ENCODE results near the gene ANKRD18B.
"Not testable (repeated sequence)": the region's sequence is repeated elsewhere in the genome, so short reads cannot be mapped to it uniquely, and the experiment has no call there.

ANKRD18B gene

DNA sequence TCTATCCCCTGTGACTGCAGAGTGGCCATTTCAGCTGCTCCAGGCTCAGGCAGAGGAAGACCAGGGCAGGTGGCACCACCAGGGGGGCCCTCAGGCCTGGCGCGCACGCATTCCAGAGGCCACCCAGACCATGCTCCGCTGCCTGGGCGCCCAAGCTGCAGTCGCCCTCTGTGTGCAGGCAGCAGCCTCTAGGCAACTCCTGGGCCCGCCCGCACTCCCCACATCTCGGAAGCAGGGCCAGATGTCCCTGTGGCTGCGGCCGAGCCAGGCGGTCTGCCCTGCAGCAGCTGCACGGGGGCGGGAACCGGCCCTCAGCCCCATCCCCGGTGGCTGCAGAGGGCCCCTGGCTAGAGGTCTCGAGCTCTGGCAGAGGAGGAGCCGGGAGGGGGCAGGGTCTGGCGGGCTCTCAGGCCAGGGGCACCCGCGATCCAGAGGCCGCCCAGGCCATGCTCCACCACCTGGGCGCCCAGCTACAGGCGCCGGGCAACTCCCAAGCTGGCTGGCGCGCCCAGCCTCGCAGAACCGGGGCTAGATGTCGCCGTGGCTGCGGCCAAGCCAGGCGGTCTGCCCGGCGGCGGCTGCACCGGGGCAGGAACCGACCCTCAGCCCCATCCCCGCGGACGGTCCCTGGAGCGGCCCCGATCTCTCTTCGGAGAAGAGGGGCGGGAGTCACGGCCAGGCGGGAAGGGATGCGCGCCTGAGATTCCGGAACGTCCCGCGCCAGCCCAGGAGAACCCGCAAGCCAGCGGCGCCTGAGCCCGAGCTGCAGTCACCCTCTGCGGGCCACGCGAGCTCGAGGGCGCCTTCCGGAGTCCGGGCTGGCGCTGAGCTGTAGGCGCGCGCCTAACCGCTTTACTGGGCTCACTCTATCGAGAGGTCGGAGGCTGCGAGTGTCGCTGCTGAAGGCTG, at the start of gene ANKRD18B:
Gene ANKRD18B, plus strand, starts transcription at position 855 of the 909 bp plus-strand sequence. CDS start 239 bp downstream, outside the sequence.
- DNase-seq: peak; percentile 95

DNA sequence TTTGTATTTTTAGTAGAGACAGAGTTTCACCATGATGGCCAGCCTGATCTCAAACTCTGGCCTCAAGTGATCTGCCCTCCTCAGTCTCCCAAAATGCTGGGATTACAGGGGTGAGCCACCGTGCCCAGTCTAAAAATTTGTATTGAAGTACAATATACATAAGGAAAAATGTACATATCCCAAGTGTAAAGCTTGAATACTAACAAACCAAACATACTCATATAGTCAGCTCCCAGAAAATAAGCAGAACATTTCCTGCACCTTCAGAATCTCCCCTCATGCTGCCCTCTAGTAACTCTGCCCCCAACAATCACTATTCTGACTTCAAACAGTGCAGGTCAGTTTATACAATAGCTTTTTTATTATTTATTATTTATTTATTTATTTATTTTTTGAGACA, 48.7 kb upstream of the ANKRD18B start:
- DNase-seq: no peak

DNA sequence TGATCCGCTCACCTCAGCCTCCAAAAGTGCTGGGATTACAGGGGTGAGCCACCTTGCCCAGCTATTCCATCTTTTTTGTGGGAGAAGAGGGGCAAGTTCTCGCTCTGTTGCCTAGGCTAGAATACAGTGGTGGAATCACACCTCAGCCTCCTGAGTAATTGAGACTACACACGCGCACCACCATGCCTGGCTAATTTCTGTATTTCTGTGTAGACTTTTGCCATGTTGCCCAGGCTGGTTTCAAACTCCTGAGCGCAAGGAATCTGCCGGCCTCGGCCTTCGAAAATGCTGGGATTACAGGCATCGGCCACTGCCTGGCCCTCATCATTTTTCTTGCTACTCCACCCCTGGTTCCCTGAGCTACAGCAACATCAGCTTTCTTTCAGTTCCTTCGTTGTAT, 47.5 kb upstream of the ANKRD18B start:
- DNase-seq: no peak

DNA sequence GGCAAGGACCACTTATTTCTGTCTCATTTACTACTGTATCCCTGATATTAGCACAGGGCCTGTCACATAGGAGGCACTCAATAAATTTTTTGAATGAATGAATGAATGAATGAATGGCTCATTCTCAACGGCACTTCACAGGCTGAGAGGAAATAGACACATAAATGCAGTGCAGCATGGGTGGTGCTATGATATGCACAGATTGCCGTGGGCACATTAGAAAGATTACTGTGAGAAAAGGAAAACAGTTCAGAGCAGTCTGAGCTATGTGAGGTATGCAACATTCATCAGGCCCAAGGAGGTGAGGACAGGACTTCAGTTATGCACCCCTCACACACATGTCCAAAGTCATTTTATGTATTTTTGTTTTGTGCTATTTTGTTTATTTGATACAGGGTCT, 43.9 kb upstream of the ANKRD18B start:
- no peak for DNase-seq

DNA sequence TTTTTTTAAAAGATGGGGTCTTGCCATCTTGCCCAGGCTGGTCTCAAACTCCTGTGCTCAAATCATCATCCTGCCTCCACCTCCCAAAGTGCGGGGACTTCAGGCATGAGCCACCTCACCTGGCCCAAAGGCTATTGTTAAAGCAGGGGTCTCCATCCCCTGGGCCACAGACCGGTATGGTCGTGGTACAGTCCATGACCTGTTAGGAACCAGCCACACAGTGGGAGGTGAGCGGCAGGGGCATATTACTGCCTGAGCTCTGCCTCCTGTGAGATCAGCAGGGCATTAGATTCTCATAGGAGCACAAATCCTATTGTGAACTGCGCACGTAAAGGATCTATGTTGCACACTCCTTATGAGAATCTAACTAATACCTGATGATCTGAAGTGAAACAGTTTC, 43.1 kb upstream of the ANKRD18B start:
- no peak for DNase-seq

DNA sequence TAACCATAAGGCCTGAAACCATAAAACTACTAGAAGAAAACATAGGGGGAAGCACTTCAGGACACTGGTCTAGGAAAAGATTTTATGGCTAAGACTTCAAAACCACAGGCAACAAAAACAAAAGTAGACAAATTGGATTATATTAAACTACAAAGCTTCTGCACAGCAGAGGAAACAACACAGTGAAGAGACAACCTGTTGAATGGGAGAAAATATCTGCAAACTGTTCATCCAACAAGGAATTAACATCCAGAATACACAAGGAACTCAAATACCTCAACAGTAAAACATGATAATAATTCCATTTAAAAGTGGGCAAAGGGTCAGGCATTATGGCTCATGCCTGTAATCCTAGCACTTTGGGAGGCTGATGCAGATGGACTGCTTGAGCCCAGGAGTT, 38.7 kb upstream of the ANKRD18B start:
- not testable (repeated sequence) for DNase-seq

DNA sequence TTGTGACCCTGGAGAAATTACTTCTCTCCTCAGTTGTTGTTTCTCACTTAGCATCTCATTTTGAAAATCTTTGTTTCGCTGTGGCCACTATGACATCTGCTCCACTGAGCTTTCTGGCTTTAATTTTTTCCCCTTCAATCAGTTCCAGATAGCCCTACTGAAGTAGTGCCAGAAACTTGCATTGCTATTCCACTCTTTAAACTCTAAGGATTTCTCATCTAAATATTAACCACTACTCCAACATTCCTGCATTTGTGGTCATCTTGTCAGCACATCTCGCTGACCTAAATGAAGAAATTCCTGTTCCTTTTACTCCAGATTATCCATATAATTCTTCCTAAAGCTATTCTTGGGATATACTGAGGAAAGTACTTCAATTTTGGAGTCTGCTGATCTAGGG, 35.0 kb upstream of the ANKRD18B start:
- no peak for DNase-seq

DNA sequence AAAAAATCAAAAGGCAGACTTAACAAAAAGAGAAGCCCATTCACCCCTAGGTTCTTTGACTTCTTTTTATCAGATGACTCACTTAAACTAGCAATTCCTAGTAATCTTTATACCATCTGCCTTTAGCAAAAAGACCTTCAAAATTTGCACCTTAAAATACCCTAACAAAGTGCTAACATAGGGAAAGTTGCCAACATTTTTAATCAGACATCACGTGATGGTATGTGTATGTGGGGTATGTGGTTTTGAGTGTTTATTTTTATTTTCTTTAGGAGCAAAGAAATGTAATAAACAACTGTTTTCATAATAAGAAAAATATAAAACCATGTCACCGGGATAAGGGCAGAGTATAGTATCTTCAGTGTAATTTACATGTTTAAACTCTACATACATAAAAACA, 30.2 kb upstream of the ANKRD18B start:
- not testable (repeated sequence) for DNase-seq

DNA sequence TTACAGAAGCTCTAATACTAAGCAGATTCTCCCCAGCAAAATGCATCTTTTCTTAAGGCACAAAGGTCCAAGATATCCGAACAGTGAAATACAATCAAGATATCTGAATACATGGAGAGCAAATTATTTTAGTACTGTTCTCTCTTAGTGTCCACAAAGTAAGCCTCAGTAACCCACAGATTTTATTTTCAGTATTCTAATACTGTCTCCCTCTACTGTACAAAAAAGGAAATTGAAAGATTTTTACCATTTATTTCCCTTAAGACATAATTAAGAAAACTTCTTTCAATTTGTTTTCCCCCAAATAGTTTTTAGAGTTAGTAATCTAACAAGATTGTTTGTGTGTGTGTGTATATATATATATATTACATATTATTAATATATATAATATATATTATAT, 25.7 kb upstream of the ANKRD18B start:
- DNase-seq: no peak

DNA sequence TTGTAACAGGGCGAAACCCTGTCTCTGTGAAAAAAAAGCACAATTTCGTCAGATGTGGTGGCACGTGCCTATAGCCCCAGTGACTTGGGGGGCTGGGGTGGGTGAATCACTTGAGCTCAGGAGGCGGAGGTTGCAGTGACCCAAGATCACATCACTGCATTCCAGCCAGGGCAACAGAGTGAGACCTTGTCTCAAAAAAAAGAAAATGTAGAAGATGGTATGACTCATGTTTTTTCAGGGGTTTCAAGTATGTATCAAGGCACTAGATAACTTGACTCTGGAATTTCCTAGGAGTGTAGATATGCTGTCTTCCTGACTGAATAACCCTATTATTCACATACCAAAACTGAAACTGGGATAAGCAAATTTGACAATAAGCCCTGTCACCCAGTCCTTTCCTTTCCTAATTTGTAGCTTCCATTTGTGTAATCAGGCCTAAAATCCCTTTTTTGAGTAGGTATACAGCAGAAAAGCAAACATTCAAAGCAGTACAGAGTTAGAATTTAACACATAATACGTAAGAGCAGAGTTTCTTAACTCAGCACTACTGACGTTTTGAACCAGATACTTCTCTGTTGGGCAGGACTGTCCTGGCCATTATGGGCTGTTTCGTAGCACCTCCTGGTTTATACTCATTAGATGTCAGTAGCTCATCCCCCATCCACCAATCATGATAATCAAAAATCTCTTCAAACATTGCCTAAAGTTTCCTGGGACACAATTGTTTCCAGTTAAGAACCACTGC, 17.3 kb upstream of the ANKRD18B start:
- DNase-seq: peak; percentile 86

DNA sequence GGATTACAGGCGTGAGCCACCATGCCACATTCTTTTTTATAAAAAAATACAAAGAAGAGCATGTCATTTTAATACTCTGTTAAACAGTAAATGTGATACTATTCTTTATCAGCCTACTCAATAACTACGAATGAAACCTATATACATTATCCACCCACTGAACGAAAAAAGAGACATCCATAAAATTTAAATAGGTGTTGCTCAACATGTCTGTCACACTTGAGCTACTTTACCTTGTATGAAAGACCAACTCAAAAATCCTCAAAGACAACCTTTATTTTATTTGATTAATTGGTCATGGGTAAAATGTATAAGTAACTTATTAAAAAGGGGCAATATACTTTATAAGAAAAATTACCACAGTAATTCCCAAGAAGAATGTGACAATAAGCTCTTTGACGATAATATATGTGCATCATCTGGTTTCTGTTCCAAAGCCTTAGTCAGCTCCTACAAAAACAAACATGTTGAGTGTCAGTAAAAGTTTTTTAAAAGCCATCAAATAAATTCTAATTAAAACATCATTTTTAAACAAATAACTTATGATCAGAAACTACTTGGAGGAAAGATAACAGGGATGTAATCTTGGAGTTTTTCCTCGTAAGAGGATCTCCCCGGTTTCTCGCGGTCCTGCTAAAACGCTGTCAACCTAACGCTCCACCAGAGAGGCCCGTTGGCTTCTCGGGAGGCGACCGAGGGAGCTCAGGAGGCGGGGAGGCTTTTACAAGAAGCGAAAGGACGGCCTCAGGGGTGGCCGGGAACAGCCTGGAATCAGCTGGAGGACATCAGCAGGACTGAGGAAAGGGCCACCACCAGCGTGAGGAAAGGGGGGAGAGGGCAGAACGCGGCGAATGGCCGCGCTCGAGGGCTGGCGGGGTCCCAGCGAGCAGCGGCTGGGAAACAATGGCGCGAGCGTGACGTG, 13.5 kb upstream of the ANKRD18B start:
- DNase-seq: peak; percentile 85

DNA sequence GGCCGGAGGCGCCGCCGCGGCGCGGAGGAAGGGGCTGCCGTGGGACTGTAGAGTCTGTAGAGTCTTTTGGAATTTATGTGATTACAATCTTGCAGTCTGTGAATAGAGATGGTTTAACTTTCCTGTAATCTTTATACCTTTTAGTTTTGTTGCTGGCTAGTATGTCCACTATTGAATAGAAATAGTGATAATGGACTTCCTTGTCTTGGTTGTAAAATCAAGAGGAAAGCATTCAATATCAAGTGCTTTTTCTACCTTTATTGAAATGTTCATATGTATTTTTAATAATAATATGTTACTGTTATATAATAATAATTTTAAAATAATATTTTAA, 12.9 kb upstream of the ANKRD18B start:
- DNase-seq: not testable (repeated sequence)

DNA sequence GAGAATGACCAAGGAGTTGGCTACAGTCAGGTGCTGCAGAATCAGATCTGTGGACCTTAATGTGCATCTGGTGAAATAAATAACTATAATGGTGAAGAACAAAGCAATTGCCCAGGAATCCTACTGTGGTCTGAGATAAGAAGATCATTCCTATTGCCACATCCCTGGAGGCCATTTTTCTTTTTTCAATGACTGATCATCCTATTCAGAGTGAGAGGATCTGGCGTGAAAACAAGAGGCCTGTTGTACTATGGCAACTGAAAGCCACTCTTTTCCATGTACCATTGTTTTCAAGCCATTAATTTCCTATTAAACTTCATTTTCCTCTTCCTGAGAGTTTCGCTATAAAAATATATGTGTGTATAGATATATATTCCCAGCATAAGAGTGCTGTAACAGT, 11.5 kb upstream of the ANKRD18B start:
- DNase-seq: not testable (repeated sequence)

DNA sequence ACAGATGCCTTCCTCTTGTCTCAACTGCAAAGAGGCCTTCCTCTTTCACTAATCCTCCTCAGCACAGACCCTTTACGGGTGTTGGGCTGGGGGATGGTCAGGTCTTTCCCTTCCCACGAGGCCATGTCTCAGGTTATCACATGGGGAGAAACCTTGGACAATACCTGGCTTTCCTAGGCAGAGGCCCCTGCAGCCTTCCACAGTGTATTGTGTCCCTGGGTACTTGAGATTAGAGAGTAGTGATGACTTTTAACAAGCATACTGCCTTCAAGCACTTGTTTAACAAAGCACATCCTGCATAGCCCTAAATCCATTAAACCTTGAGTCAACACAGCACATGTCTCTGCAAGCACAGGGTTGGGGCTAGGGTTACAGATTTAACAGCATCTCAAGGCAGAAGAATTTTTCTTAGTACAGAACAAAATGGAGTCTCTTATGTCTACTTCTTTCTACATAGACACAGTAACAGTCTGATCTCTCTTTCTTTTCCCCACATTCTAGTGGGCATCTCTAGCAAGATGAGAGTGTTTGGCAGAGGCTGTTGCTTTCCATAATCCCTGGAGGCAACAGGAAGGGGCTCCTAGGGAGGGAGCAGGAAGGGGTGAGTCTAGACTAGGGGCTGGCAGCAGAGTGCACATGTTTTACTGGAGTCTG, 8.6 kb upstream of the ANKRD18B start:
- DNase-seq: not testable (repeated sequence)

DNA sequence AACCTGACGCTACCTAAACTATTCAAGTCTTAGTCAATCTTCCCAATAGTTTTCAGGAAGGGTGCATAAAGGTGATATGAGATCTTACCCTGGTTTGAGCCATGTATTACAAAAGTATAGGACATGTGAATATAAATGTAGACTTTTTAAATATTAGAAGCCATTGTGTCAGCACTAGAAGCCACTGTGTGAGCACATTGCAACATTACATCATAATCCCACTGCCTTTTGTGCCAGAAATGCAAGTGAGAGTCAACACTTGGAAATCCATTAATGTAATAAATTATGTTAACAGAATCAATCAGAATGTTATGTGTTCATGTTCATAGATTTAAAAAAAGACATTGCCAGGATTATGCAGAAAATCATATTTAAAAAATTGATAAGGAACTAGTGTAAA, 7.7 kb upstream of the ANKRD18B start:
- DNase-seq: not testable (repeated sequence)

DNA sequence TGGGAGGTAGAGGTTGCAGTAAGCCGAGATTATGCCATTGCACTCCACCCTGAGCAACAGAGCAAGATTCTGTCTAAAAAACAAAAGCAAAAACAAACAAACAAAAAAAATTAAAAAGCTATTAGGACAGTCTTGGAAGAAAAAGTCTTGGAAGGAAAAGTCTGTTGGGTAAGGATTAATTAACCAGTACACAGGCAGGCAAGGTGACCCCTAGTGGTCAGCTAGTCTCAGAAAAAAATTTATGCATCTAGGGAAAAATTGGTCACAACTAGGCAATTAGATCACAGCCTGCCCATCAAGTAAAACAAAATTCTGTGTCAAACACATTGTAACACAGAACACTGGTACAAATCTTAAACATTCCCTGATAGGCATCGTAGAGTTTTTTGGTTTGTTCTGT, 6.7 kb upstream of the ANKRD18B start:
- no peak for DNase-seq

DNA sequence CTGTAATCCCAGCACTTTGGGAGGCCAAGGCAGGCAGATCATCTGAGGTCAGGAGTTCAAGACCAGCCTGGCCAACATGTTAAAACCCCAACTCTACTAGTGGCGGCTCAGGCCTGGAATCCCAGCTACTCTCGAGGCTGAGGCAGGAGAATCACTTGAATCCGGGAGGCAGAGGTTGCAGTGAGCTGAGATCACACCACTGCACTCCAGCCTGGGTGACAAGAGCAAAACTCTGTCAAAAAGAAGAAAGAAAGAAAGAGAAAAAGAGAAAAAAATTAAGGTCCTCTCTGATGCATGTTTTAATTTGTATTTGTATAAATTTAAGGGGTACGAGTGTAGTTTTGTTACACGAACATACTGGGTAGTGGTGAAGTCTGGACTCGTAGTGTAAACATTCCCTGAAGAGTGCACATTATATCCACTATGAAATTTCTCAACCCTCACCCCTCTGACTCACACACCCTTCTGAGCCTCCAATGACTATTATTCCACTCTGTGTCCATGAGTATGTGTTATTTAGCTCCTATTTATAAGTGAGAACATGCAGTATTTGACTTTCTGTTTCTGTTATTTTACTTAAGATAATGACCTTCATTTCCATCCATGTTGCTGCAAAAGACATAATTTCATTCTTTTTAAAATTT, 6.0 kb upstream of the ANKRD18B start:
- DNase-seq: not testable (repeated sequence)

DNA sequence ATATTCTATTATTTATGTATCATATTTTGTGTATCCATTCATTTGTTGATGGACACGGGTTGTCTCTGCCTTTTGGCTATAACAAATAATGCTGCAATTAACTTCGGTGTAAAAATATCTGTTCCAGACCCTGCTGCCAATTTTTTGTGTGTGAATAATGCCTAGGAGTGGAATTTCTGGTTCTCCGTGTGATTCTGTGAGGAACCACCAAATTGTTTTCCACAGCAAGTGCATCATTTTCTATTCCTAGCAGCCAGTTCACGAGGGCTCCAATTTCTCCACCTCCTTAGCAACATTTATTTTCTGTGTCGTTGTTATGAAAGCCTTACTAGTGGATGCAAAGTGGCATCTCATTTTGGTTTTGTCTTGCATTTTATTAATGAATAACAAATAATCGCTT, 2.2 kb upstream of the ANKRD18B start:
- not testable (repeated sequence) for DNase-seq

DNA sequence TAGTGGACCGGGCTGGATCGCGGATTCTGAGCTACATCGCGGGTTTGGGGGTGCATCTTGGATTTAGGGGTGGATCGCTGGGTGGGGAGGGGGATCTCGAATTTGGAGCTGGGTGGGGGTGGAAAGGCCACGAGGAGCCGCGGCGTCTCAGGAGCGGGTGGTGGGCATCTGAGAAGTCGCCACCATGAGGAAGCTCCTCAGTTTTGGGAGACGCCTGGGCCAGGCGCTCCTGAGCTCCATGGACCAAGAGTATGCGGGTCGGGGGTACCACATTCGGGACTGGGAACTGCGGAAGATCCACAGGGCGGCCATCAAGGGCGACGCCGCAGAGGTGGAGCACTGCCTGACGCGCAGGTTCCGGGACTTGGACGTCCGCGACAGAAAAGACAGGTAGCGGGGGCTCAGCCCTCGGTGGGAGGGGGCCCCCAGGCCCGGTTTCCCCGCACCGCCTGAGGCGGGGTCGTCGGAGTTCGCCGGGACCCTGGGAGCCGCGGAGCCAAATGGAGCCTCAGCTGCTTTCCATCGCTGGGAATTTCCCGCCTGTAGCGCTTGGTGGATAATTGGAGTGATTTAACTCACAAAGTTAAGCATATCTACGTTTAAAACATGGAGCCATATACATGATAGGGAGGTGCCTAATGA, 376 bp downstream of the ANKRD18B start:
- peak; percentile 57 for DNase-seq

DNA sequence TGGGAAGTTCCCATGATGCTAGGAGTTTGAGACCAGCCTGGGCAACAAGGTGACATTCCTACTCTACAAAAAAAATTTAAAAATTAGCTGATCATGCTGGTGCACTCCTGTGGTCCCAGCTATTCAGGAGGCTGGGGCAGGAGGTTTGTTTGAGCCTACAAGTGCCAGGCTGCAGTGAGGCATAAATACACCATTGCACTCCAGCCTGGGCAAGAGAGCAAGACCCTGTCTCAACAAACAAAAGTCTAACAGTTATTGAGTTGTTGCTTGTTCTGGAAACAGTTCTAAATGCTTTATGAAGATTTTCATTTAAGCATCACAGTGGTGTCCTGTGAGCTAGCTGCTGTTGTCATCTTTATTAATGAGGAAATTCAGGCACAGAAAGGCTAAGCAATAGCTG, 4.0 kb downstream of the ANKRD18B start:
- not testable (repeated sequence) for DNase-seq

DNA sequence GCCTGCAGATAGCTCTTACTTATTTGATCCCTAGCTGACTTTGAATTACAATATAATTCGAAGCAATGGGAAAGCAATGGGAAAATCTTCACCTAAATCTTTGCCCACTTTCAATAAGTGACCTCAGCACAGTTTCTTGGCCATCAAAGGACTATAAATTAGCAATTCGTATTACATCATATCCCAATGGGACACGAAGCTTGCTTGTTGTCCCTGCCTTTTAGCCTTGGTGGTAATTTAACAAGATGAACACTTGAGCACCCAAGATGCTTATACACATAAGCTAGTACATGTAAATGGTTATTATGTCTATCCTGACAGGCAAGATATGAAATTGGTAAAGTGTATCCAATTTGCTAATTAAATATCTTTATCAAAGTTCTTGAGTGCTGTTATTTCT, 9.9 kb downstream of the ANKRD18B start:
- DNase-seq: not testable (repeated sequence)
